NCI-H1092 treated with DMSO at 0.1 percent for 48 hours (cell line): ENCODE data around the gene TMEM184B.

Source experiments
- DNase-seq: peaks from one replicate; lab custom pipeline; 2025; lab: John Stamatoyannopoulos, UW

The TMEM184B gene

GRCh38 chr22:38272373-38273134 lies at the start of gene TMEM184B:
Gene TMEM184B, minus strand, starts transcription at chr22:38273010. Its CDS starts 25,049 bp downstream, at chr22:38247961.
- peak; percentile 60 for DNase-seq

DNA sequence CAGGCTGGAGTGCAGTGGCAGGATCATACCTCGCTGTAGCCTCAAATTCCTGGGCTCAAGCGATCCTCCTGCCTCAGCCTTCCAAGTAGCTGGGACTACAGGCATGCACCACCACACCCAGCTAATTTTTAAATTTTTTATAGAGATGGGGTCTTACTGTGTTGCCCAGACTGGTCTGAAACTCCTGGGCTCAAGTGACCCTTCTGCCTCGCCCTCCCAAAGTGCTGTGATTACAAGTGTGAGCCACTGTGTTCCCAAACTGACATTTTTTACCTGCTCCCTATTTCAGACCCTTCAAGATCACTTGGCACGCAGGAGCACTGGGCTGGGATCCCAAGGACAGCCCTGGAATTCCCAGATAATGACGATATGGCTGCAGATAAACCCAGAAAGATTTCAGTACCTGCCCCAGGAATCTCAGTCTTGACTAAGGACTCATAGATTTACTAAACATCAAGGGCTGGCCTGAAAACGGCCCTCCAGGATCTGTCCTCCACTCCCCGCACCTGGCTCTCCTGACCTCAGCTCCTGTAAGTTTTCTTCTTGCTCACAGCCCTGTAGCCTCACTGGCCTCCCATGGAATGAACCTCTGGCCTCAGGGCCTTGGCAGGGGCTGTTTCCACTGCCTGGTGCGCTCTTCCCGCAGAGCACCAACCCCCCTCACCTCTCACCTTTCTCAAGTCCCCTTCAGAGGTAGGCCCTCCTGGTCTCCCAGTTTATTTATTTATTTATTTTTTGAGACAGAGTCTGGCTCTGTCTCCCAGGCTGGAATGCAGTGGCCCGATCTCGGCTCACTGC lies 48.0 kb upstream of the TMEM184B start:
- no peak for DNase-seq

DNA sequence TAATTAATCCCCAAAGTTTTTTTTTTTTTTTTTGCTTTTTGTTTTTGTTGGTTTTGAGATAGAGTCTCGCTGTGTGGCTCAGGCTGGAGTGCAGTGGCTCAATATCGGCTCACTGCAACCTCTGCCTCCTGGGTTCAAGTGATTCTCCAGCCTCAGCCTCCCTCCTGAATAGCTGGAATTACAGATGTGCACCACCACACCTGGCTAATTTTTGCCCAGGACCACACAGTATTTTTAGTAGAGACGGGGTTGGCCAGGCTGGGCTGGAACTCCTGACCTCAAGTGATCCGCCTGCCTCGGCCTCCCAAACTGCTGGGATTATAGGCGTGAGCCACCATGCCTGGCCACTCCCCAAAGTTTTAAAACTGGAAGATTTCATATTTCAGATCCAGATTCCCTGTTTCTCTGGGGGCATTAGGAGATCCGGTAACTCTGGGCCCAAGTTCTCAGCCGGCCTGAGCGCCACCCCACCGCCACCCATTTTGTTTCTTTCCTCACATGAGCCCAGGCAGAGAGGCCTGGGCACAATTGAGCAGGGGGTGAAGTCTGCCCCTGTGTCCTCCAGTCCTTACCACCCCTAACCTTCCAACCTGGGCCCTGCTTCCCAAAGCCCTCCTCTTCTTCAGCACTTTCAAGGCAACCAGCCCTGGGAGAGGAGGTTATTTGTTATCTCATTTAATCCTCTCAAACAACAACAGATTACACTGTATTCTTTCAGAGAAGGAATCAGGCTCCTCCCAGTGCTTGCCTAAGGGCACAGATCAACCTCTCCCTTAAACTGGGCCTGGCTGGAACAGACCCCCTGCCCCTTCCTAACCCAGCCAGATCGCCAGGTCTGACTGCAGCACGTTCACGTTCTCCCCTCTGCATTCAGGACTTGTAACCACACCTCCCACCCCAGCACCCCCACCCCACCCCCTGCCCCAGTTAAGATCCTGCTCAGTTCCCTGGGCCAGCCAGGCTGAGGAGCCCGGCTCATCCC lies 46.3 kb upstream of the TMEM184B start:
- no peak for DNase-seq

DNA sequence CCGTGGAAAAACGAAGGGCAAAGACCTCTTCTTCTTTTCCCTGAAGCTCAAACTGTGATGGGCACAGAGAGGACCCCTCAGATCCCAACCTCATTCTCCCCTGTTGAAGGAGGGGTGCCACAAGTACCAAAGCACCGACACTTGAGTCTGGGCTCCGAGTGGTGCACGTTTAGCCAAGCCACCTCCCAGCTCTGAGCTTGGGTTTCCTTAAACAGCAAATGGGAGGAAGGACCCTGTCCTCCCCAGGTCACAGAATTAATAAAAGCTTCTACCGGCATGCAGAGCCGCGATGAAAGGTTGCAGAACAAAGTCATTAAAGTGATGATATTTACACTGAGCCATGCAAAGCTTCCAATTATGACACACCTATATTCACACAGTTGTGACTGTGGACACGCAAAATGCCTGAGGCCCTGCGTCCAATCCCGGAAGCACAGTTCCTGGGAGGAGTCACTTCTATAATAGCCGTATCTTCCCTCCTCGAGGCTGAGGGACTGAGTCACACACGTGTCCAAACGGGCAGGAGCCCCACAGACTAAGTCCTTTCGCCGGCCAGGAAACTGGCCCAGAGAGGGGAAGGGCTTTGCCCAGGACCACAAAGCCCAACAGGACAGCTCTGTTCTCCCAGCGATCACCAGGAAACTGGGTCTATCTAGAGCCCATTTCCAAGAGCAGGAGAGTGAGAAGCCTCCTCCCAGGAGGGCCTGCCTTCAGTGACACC lies 45.3 kb upstream of the TMEM184B start:
- DNase-seq, result no peak

DNA sequence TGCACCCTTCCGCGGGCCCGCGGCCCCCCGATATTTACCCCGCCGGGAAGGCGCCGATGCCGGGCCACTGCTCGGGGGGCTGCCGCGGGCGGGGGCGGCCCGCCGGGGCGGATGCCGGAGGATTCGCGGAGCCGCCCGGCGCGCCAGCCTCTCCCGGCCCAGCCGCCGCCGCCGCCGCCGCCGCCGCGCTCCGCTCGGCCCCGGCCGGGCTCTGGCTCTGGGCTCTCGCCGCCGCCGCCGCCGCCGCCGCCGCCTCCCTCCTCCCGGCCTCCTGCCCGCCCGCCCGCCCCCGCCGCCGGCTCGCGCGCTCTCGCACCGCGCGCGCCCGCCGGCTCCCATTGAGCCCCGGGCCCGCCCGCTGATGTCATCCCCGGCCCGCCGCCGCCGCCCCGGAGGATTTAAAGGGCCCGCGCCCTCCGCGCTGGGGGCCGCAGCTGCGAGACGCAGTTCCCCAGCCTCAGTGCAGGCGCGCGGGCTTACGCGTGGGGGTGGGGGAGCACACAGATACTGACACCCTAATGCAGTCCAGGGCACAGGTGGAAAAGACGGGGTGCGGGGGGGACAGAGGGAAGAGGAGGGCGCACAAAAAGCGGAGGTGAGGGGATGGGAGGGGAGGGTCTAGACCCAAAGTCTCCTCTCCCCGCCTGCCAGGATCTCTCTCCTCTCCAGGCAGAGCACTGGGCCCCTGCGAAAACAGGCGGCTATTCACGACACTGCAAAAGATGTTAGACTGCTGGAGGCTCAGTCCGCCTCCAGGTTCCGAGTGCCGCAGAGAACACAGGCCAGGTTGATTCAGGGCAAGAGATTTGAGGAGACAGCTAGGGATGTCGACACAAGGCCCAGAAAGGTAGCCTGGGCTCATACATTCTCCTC lies 44.5 kb upstream of the TMEM184B start, which contains the start of gene CSNK1E:
Gene CSNK1E (minus strand): TSS at position 312 of the 873 bp plus-strand sequence. CDS start 3,276 bp downstream, outside the sequence.
- DNase-seq, result peak; percentile 55

GRCh38 chr22:38316364-38317121 lies 43.7 kb upstream of the TMEM184B start:
- peak; percentile 57 for DNase-seq

DNA sequence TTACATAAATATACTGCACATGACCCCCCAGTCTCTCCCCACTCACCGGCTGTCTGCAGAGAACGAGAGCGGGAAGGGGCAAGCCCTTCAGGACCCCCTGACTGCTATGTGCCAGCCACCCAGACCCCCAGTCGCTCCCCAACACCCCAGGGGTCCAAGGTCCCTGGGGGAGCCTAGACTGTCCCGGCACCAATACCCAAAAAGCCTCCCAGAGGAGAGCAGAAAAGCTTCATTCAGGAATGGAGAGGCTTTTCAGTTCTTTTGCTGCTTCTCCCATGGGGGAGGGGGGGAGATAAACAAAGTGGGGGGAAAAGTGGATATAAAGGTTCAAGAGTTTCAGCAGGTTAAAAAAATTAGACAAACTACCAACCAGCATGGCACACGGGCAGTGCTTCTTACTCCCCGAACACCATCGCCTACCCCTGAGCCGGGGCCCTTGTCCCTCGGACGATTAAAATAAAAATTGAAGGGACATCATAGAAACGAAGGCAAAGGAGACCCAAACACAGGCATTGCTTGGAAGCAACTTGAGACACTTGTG lies 43.1 kb upstream of the TMEM184B start:
- DNase-seq, result peak; percentile 57

- DNase-seq, result peak; percentile 60
Measured at GRCh38 chr22:38314933-38315822, 42.4 kb upstream of the TMEM184B start.

DNA sequence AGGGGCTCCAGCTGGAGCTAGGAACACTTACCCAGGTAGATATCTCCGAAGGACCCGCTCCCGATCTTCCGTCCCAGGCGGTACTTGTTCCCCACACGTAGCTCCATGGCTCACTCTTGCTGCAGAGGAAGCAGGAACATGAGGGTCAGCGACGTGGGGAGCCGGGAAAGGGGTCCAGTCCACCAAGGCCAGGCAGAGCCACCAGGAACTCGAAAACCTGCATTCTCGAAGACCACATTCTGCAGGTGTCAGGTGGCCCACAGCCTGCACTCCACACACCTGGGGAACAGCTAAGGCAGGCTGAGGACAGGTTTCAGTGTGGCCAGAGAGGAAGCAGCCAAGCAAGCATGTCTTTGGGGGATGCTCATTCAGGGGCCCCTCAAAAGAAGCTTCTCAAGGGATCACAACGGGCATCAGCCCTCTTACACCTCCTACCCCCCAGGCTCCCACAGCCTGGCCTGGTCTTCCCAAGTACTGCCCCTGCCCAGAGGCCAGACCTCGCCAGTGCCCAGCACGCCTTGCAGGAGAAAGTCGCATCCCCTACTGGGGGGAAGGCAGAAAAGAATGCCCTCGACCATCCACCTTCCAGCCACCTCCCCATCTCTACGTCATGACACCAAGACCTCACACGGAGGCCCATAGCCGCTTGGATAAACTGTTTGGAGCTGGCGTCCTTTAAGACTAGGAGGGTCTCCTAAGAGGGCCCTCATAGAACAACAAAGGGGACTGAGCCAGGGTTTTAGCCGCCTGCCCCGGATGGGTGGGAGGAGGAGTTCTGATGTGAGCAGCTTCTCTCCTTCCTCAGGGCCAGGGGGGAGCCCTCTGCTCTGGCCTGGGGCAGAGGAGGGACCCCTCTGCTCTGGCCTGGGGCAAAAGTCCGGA lies 41.5 kb upstream of the TMEM184B start:
- no peak for DNase-seq

DNA sequence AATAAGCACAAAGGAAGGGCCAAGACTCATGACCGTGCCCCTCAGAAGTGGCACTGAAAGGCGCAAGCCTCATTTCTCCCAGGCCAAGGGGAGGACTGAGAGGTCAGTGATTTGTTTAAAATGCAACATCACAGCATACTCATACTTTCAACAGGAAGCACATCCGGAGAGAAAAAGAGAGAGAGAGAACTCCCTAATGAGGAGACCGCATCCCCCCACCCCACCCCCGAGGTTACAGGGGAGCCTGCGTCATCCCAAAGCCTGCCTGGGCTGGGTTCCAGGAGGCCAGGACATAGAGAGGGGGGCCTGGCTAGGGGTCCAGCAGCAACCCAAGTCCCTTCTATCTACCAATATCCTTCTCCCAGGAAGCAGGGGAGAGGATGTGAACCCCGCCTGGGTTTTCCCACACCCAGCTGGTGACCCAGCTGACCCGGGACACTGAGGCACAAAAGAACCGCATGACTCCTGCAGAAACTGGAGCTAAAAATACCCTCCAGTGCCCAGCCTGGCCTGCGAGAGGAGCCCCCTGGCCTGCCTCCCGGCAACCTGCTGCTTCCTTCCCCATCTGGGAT lies 40.7 kb upstream of the TMEM184B start:
- no peak for DNase-seq

DNA sequence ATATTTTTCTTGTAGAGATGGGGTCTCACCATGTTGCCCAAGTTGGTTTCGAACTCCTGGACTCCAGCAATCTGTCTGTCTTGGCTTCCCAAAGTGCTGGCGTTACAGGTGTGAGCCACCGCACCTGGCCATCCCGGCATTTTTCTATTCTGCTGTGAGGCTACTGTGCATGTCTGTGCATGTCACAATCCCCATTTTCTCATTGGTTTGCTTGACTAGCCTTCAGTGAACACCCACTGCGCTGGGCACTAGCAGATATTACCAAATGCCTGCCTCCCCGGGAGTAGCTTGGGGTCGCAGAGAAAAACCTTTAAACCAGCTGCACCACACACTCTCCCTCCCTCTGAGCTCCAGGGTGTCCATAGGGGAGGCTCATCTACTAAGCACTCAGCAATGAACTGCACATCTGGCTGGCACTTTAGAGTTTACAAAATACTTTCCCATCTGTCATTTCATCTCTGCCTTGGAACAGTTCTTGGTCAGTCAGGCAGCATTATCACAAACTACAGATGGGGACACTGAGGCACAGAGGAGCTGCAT lies 39.5 kb upstream of the TMEM184B start:
- DNase-seq, result no peak

DNA sequence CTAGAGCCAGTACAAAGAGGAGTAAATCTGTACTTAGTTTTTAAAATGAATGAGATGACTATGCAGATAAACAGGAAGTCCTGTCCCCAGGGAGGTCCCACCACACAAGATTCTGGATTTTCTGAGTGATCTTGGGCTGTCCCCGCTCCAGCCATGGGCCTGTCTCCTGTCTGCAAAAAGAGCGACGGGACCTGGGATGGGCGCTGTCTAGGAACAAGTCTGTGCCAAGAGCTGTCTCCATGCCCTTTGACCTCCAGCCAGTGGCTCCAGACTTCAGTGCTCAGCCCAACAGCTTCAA lies 38.5 kb upstream of the TMEM184B start:
- no peak for DNase-seq

DNA sequence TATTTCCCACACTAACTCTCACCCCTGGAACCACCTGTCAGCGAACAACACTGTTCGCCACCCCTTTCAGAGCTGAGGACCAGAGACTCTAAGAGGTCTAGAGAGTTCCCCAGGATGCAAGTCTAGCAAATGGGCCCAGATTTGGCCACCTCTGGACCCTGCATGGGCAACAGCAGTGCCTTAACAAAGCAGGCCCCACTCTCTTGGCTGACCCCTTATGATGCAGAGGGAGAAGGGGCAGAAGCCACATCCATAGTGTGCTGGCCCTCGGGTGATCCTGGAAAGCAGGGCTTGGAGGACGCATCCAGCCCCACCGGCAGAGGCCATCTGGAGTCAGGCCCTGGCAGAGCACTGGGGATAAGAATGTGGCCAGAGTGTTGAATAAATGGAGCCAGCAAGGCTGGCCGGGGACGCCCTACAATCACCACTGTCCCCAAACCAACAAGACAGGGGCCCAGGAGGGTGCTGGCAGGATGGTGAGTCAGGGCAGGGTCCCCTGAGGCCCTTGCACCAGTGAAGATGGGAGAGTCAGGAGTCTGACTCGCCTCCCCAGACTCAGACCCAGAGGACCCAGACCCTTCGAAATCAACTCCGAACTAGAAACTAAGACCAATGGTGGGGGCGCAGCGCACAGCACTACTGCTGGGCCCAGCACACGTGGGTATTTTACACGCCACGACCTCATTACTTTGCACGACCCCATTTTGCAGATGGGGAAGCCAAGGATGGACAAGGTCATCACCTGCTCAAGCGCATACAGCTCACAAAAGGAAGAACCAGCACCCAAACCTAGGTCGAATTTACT lies 37.9 kb upstream of the TMEM184B start:
- no peak for DNase-seq

- DNase-seq, result no peak
Measured at GRCh38 chr22:38309614-38310517, 37.1 kb upstream of the TMEM184B start.
